LNCAP (cell line): ENCODE measurements around the gene LHFPL4.

Source experiments
- TF ChIP-seq, protein P1 (sequence below): fragments of 450-650 bp; IDR thresholded peaks from 2 replicates; pipeline ENCODE4 v1.5.1; 2017; ENCODE audit warnings: mild to moderate bottlenecking

LHFPL4 gene

GRCh38 chr3:9500108-9501050 lies 53.2 kb downstream of the LHFPL4 start:
- TF ChIP-seq, protein P1, sequence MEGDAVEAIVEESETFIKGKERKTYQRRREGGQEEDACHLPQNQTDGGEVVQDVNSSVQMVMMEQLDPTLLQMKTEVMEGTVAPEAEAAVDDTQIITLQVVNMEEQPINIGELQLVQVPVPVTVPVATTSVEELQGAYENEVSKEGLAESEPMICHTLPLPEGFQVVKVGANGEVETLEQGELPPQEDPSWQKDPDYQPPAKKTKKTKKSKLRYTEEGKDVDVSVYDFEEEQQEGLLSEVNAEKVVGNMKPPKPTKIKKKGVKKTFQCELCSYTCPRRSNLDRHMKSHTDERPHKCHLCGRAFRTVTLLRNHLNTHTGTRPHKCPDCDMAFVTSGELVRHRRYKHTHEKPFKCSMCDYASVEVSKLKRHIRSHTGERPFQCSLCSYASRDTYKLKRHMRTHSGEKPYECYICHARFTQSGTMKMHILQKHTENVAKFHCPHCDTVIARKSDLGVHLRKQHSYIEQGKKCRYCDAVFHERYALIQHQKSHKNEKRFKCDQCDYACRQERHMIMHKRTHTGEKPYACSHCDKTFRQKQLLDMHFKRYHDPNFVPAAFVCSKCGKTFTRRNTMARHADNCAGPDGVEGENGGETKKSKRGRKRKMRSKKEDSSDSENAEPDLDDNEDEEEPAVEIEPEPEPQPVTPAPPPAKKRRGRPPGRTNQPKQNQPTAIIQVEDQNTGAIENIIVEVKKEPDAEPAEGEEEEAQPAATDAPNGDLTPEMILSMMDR, result peak; percentile 88

DNA sequence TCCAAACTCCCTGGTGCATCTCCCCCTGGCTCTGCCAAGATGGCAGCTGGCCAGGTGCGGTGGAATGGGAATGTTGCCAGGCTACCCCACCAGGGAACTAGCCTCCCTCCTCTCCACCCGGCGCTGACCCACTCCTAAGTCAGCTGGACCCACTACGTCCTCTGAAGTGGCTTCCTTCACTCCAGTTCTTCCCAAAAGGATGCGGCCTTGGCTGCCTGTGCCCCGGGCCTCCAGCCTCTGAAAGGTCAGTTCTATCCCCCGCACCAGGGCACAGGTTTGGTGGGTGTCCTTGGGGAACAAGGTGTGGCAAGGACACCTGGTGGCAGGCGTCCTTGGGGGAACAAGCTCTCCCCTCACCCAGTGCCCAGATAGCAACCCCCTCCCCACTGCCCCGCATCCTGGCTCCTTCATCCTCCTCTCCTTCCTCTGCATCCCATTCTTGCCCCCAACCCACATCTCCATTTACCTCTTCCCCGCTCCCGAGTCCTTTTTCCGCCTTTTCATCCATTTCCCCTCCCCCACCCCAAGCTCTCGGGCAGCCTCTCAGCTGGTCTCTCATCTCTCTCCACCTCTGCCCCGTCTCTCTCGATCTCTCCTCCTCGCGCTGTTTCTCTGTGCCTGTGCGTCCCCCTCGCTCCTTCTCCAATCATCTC lies 54.0 kb downstream of the LHFPL4 start:
- TF ChIP-seq, protein P1, result no peak

DNA sequence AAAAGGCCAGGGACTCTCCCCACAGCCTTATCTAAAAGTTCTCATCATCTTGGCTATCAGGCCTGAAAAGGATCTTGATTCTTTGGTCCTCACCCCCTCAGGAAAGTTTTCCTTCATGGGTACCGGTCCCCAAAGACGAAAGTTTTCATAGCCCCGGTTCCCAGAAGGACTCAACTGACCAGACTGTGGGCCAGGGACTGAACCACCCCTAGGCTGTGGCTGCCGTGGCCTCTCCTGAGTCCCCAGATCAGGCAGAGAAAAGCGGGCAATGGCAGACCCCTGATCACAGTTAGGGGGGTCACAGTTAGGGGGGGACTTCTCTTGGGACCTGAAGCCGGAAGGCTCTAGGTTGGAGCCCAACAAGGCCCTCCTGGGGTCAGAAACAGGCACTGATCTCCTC lies 54.8 kb downstream of the LHFPL4 start:
- TF ChIP-seq, protein P1, result no peak

DNA sequence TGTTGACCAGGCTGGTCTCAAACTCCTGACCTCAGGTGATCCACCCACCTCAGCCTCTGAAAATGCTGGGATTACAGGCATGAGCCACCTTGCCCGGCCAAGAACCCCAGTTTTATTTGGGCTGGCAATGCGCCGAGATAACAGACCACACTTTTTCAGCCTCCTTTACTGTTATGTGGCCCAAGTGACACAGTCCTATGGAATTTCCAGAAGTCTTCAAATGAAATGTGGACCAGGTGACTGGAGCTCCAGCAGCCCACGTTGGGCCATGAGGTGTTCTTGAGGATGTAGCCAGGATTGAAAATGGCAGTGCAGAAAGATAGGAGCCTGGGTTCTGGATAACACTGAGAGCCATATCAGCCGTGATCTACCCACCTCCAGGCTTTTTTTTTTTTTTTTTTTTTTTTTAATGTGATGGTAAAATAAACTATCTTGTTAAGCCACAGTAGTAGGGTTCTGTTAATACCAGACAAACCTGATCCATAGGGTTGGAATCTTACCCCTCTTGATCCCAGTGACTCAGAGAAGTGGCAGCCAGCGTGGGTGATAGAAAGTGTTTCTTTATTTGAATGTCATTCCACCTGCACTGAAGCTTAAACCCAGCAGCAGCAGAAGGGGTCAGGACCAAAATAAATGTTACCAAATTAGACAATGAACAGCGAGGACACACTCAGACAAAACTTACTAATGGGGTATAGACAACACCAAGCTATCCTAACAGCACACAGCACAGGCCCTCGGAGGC lies 55.6 kb downstream of the LHFPL4 start:
- TF ChIP-seq, protein P1, result no peak

GRCh38 chr3:9496893-9497292 lies 56.7 kb downstream of the LHFPL4 start:
- TF ChIP-seq, protein P1, result no peak

DNA sequence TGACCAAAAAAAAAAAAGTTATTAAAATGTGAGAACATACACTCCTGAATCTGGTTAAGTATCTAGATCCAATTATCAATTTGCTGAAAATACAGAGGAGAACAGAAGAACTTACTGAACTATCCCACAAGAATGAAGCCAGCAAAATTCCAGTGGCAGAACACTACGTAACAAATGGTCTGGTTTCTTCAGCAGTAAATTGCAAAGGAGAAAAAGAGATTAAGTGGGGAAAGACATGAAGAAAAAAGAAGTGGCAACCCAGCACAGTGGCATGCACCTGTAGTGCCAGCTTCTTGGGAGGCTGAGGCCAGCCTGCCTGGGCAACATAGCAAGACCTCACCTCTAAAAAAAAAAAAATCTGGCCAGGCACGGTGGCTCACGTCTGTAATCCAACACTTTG lies 62.1 kb downstream of the LHFPL4 start:
- TF ChIP-seq, protein P1, result no peak

DNA sequence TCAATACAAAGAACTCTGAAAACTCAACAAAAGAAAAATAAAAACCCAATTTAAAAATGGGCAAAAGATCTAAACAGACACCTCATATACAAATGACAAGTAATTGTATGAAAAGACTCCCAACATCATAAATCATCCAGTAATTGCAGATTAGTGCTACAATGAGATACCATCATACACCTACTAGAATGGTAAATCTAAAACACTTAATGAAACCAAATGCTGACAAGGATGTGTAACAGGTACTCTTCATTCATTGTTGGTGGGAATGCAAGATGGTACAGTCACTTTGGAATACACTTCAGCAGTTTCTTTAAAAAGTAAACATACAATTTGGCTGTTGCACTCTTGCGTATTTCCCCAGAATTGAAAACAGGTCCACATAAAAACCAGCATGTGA lies 68.4 kb downstream of the LHFPL4 start:
- TF ChIP-seq, protein P1, result no peak
